Subcutaneous adipose tissue (tissue), 4 donors: ENCODE data around the gene PLEKHG5. TPM values are rescaled to one million over a fixed set of nuclear protein-coding genes. Genes with fewer than 3 reads are reported as not detected.

Experiments
- total RNA-seq, 4 donors: library from RNA; depleted of rRNA; stranded (reverse); fragments of >200 nt; gene quantifications; one replicate each; pipeline ENCODE4 v1.1.0, GENCODE V29; 2016
- TF ChIP-seq, protein P1 (sequence below): fragments of 450-650 bp; IDR thresholded peaks from one replicate; pipeline ENCODE4 v1.5.1; 2016; ENCODE audit warnings: low read depth, mild to moderate bottlenecking, control low read depth, antibody characterized with exemption, moderate library complexity

Gene PLEKHG5
- total RNA-seq, 4 donors from 2014 or later = 2.4 to 15.4 (median 3.6) TPM

DNA sequence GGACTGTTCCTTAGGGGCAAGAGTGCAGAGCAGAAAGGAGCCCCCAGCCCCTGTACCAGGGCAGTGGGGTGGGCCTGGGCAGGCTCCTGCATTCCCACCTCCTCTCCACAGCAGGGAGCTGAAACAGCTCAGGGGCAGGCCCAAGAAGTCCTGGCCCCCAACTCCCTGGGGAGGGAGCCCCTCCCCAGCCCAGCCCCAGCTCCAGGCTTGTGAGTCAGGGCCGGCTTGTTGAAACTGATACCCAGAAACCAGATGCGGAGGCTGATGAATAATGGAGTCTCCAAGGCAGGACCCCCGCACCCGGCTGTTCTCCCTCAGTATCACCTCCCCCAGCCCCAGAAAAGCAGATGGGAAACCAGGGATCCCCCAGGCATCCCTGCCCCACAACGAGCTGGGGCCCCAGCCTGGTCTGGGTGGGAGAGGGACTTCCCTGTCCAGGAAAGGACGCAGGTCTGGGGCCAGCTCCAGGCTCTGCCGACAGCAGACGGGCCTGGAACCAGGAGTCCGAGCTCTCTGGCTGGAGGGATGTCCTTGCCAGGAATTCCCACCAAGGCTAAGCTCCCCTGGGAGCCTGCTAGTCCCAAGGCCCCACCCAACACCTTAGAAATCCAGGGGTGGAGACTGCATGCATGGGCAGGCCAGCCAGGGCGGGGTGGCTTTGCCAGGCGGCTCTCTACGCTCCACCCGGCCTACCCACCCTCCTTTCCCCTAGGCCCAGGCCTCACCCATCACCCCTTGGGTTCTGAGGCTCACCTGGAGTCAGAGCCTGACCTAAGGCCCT is 2.7 kb downstream of the PLEKHG5 start:
- TF ChIP-seq, protein P1, sequence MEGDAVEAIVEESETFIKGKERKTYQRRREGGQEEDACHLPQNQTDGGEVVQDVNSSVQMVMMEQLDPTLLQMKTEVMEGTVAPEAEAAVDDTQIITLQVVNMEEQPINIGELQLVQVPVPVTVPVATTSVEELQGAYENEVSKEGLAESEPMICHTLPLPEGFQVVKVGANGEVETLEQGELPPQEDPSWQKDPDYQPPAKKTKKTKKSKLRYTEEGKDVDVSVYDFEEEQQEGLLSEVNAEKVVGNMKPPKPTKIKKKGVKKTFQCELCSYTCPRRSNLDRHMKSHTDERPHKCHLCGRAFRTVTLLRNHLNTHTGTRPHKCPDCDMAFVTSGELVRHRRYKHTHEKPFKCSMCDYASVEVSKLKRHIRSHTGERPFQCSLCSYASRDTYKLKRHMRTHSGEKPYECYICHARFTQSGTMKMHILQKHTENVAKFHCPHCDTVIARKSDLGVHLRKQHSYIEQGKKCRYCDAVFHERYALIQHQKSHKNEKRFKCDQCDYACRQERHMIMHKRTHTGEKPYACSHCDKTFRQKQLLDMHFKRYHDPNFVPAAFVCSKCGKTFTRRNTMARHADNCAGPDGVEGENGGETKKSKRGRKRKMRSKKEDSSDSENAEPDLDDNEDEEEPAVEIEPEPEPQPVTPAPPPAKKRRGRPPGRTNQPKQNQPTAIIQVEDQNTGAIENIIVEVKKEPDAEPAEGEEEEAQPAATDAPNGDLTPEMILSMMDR = no peak

DNA sequence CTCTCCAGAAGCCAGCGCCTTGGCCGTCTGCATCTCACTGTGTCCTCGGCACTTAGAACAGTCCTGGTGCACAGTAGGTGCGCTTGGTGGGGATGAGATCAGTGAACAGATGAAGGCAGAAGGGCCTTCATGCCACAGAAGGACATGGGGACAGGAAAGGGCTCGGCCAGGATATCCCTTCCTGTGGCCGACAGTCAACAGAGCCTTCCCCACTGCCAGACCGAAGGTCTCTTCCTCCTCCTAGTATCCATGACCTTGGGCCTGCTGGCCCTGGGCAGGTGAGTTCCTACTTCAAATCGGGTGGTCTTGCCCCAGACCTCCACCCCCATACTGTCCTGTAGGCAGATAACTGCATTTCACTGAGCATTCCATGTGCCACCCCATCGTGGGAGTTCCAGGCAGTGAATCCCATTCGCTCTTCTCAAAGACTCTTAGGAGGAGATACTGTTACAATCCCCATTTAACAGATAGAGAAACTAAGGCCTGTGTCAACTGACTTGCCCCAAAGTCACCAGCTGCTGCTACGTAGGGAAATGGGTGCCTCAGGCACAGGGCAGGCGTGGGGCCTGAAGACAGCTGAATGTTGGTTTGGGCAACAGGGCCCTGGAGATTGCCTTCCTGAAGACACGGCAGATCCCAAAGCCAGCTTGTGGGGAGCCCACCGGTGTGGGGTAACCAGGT is 3.5 kb downstream of the PLEKHG5 start:
- TF ChIP-seq, protein P1 = no peak

DNA sequence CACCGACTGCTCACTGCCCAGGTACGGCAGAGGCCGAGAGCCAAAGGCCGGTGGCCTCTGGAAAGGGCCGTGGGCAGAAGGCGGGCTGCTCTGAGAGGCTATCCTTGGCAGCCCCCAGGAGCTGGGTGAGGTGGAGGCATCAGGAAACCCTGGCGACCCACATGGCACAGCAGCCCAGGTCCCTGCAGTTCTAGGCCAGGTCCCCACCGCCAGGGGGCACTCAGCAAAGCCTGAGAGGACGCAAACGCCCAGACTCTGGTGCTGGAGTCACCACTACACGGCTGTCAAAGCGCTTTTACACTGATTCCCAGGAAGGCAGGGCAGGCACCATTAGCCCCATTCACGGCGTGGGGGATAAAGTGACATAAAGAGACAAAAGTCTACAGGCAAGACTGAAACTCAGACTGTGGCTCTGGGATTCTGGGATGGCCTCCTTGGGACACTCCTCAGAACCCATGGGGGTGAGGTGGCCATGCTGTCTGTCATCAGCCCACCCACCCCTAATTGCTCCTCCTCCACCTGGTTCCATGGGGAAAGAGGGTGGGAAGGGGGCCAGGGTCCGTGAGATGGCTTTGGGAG is 4.9 kb downstream of the PLEKHG5 start:
- TF ChIP-seq, protein P1 = no peak

DNA sequence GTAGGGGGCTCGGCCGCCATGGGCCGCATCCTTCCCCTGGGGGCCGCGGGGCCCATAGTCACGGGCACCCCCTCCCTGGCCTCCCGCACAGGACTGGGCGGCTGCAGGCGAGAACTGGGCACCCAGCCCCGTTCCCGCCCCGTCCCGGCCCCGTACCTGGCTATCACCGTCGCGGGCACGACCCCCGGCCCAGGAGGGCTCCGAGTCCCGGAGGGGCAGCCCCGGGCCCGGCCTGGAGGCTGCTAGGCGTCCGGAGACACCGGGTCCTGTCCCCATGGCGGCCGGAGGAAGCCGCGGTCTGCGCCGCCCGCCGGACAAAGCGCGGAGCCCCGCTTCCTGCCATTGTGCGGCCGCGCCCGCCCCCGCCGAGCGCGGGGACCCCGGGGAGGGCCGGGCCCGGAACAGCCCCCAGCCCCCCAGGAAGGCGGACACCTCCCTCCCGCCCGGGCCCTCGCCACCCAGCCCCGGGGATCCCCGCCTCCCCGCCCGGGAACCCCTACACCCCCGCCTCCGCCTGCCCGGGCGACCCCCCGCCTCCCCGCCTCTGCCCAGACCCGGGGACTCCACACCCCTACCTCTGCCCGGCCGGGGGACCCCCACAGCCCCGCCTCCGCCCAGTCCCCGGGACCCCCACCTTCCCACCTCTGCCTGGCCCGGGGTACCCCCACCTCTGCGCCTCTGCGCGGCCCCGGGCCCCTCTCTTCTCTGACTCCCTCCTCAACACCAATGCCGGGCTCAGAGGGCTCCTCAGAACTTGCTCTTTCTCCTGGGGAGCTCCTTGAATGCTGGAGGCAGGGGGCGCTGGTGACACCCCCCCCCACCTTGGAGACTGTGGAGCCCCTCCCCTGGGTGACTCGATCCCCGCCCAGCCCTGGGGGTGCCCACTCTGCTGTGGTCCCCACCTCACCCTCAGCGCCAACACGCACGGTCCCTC is 6.0 kb downstream of the PLEKHG5 start:
- TF ChIP-seq, protein P1 = no peak

DNA sequence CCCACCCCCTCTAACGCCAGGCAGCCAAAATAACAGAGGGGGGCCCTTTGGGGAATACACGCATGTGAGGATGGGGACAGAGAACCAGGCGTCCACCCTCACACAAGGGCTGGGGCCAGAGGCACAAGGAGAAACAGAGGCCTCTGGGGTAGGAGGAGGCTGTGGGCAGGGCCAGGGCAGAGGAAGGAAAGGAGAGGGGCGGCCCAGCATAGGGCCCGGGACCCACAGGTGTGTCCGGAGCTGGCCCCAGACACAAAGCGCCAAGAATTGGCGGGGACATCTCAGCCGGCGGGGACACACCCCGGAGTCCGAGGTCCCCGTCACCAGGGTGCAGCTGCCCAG is 6.7 kb downstream of the PLEKHG5 start:
- TF ChIP-seq, protein P1 = no peak

DNA sequence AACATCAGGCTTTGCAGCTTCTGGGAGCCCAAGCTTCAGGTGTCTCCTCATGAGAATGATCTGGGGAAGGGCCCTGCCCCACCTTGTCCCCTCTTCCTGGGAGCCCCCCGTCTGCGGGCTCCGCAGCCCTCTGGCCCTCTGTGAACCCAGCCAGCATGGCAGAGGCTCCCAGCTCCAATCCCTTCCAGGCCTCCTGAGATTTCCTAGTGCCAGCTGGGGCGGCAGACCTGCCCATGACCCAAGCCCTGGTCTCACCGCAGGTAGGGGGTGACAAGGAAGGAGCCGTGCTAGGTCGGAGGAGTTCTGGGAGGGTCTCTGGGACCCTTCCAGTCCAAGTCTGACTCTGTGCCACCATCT is 7.7 kb downstream of the PLEKHG5 start:
- TF ChIP-seq, protein P1 = no peak
